Lower leg skin (tissue), 4 donors: Measurements from ENCODE around the gene IFNG-AS1. TPM values are rescaled to one million over a fixed set of nuclear protein-coding genes. Genes with fewer than 3 reads are reported as not detected.

ENCODE experiments used
- DNase-seq, 2 donors: peaks; one replicate each; pipeline ENCODE4 v3.0.0-alpha.2; 2019; ENCODE audit warnings: low spot score in 2 of 2
- H3K4me3 ChIP-seq: fragments of 200-600 bp; sonication (generic); 2 replicates; pipeline ENCODE4 v1.5.1; 2017; ENCODE audit warnings: mild to moderate bottlenecking, low read depth; ENCODE audit not compliant: poor library complexity, severe bottlenecking
- CTCF ChIP-seq, 3 donors: fragments of 450-650 bp; IDR thresholded peaks; one replicate each; pipeline ENCODE4 v1.5.1; 2016; ENCODE audit warnings: antibody characterized with exemption in 3 of 3, mild to moderate bottlenecking in 3 of 3, moderate library complexity in 2 of 3
- POLR2A ChIP-seq, 2 donors: fragments of 450-650 bp; IDR thresholded peaks; one replicate each; pipeline ENCODE4 v1.6.1; 2016 to 2017; ENCODE audit warnings: antibody characterized with exemption in 2 of 2, mild to moderate bottlenecking in 1 of 2, moderate library complexity in 1 of 2
- WGBS, 2 donors: methylation state at CpG; one replicate each; pipeline ENCODE4 v1.1.5; 2018; 5-methylcytosine and 5-hydroxymethylcytosine counted together
- intact Hi-C: fragments of 100-400 bp; cut with DNase I; formaldehyde crosslinking; loops from one replicate; pipeline ENCODE4 v1.15.0; 2023; ENCODE audit warnings: low total_unique reads
- total RNA-seq, 4 donors: library from RNA; depleted of rRNA; stranded (reverse); fragments of >200 nt; gene quantifications; one replicate each; pipeline ENCODE4 v1.1.0, GENCODE V29; 2016

Gene IFNG-AS1
- total RNA-seq, 4 donors from 2014 or later: 0.37 to 0.58 TPM; not detected in 2

DNA sequence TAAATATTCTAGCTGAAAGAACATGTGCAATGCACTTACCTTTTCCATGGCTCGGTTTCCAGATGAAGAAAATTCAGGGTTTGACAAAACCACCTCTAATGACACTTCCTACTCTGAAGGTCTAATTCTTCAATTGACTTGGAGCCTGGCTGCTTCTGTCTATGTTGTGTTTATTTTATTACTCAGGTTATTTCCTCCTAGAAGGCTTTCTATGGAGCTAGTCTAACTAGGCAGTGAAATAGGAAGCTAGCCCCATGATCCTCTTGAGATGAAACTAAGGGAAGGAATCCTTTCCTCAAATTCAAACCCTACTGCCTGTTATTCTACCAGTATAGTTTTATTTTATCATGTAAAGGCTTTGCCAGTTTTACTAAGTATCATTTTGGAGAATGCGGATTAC lies 20.9 kb upstream of the IFNG-AS1 start:
- no peak for DNase-seq
- 45 to 90% methylated on average over 2 of the region's 2 CpGs for WGBS, 2 donors
- H3K4me3 ChIP-seq: no peak overlapping the region
- intact Hi-C loops: no loop called here
- TF ChIP-seq POLR2A (IDR thresholded peaks at IDR 0.05) (no peak), CTCF (IDR thresholded peaks at IDR 0.05) (no peak)

GRCh38 chr12:67968725-67969124 lies 20.5 kb upstream of the IFNG-AS1 start:
- no peak overlapping the region for H3K4me3 ChIP-seq
- no peak for DNase-seq
- TF ChIP-seq POLR2A (IDR thresholded peaks at IDR 0.05) (no peak), CTCF (IDR thresholded peaks at IDR 0.05) (no peak)
- WGBS, 2 donors: 57 to 75% methylated on average over 4 of the region's 4 CpGs
- intact Hi-C loops: no loop called here

- no peak overlapping the region for H3K4me3 ChIP-seq
- TF ChIP-seq CTCF (IDR thresholded peaks at IDR 0.05) (no peak), POLR2A (IDR thresholded peaks at IDR 0.05) (no peak)
- intact Hi-C loops: no loop called here
- 68 to 86% methylated on average over 4 of the region's 4 CpGs for WGBS, 2 donors
- DNase-seq: no peak
These were observed 20.0 kb upstream of the IFNG-AS1 start for GRCh38 chr12:67969134-67969802.

GRCh38 chr12:67977668-67978067 lies 11.6 kb upstream of the IFNG-AS1 start:
- intact Hi-C loops: no loop called here
- no peak for TF ChIP-seq POLR2A (IDR thresholded peaks at IDR 0.05)
- DNase-seq: no peak
- WGBS, 2 donors: 90 to 96% methylated on average over 1 of the region's 1 CpG
- H3K4me3 ChIP-seq: no peak overlapping the region

DNA sequence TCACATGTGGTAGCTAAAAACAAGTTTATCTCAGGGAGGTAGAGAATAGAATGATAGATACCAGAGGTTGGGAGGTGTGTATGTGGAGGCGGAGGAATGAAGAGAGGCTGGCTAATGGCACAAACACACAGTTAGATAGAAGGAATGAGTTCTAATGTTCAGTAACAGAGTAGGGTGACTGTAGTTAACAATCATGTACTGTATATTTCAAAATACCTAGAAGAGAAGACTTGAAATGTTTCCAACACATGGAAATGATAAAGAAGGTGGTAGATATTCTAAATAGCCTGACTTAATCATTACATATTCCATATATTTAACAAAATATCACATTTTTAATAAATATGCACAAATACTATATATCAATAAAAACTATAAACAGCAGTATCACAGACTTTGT lies 8.9 kb upstream of the IFNG-AS1 start:
- H3K4me3 ChIP-seq: no peak overlapping the region
- 94 to 98% methylated on average over 1 of the region's 1 CpG for WGBS, 2 donors
- intact Hi-C loops: no loop called here
- DNase-seq: no peak
- no peak for TF ChIP-seq POLR2A (IDR thresholded peaks at IDR 0.05)
- no peak for TF ChIP-seq CTCF (IDR thresholded peaks at IDR 0.05)

- intact Hi-C loops: no loop called here
- no peak for TF ChIP-seq CTCF (IDR thresholded peaks at IDR 0.05)
- 44 to 49% methylated on average over 4 of the region's 4 CpGs for WGBS, 2 donors
These were observed 7.7 kb upstream of the IFNG-AS1 start for GRCh38 chr12:67981287-67982162.

More at GRCh38 chr12:67981287-67982162, 7.7 kb upstream of the IFNG-AS1 start:
- DNase-seq: no peak
- no peak overlapping the region for H3K4me3 ChIP-seq
